OCI-LY7 (cell line): ENCODE results near the gene DPYSL5. TPM values are rescaled to one million over a fixed set of nuclear protein-coding genes. Genes with fewer than 3 reads are reported as not detected.

Experiments
- BruUV-seq: library from RNA; stranded (reverse); fragments of 400-500 nt; replicated peaks from 2 replicates; lab custom pipeline; 2021; lab: Mats Ljungman, UMichigan
- CTCF ChIA-PET: fragments of 300-600 bp; sonication (Branson Sonifier 250); formaldehyde crosslinking; loops from one replicate; lab custom pipeline; 2022; ENCODE audit warnings: antibody characterized with exemption; ENCODE audit not compliant: unreplicated experiment; lab: Charles Lee
- POLR2A ChIA-PET: fragments of 300-600 bp; sonication (Branson Sonifier 250); formaldehyde crosslinking; loops from one replicate; lab custom pipeline; 2022; ENCODE audit warnings: antibody characterized with exemption; lab: Charles Lee
- DNase-seq: peaks from one replicate; pipeline ENCODE4 v3.0.0-alpha.2; 2015; ENCODE audit warnings: low spot score
- H2AFZ ChIP-seq: fragments of 200-600 bp; sonication (generic), shearing (Covaris generic); 2 replicates; pipeline ENCODE4 v1.6.1; 2014; ENCODE audit warnings: mild to moderate bottlenecking, antibody characterized with exemption, low read length, moderate library complexity
- H3K27ac ChIP-seq: fragments of 200-600 bp; sonication (generic); 2 replicates; pipeline ENCODE4 v1.5.1; 2014; ENCODE audit warnings: mixed run types, low read depth, mild to moderate bottlenecking, moderate library complexity, low read length, inconsistent platforms; ENCODE audit not compliant: poor library complexity, severe bottlenecking
- H3K36me3 ChIP-seq: fragments of 200-600 bp; sonication (generic); 2 replicates; pipeline ENCODE4 v1.6.1; 2014; ENCODE audit warnings: mild to moderate bottlenecking, antibody characterized with exemption, low read length, moderate library complexity, mixed read lengths; ENCODE audit not compliant: insufficient read depth
- H3K4me1 ChIP-seq: fragments of 200-600 bp; sonication (generic); 2 replicates; pipeline ENCODE4 v1.5.1; 2014; ENCODE audit warnings: mild to moderate bottlenecking, low read length; ENCODE audit not compliant: insufficient read depth, poor library complexity, severe bottlenecking
- H3K4me2 ChIP-seq: fragments of 200-600 bp; sonication (generic); 2 replicates; pipeline ENCODE4 v1.6.1; 2014; ENCODE audit warnings: mild to moderate bottlenecking, low read length
- H3K4me3 ChIP-seq: fragments of 200-600 bp; sonication (generic); 2 replicates; pipeline ENCODE4 v1.5.1; 2014; ENCODE audit warnings: mild to moderate bottlenecking, low read depth, low read length; ENCODE audit not compliant: poor library complexity, severe bottlenecking
- H3K79me2 ChIP-seq: fragments of 200-600 bp; sonication (generic); 2 replicates; pipeline ENCODE4 v1.6.1; 2016; ENCODE audit warnings: low read depth, mild to moderate bottlenecking, low read length, moderate library complexity, mixed read lengths; ENCODE audit not compliant: insufficient read depth
- H3K9me2 ChIP-seq: fragments of 200-600 bp; sonication (generic); 2 replicates; pipeline ENCODE4 v1.6.1; 2016; ENCODE audit warnings: mild to moderate bottlenecking, low read length, mixed read lengths; ENCODE audit not compliant: insufficient read depth
- H3K9me3 ChIP-seq: fragments of 200-600 bp; sonication (generic); 2 replicates; pipeline ENCODE4 v1.6.1; 2014; ENCODE audit warnings: mild to moderate bottlenecking, mixed run types, low read length, mixed read lengths
- H4K20me1 ChIP-seq: fragments of 200-600 bp; sonication (generic); 2 replicates; pipeline ENCODE4 v1.6.1; 2014; ENCODE audit warnings: mild to moderate bottlenecking, antibody characterized with exemption, low read length, moderate library complexity, mixed read lengths; ENCODE audit not compliant: insufficient read depth
- EZH2phosphoT487 ChIP-seq: fragments of 200-600 bp; sonication (generic); IDR thresholded peaks from 2 replicates; pipeline ENCODE4 v1.6.1; 2018; ENCODE audit warnings: low read depth, borderline replicate concordance, mild to moderate bottlenecking, mixed run types, antibody characterized with exemption, low read length, moderate library complexity, mixed read lengths
- intact Hi-C: fragments of 100-400 bp; cut with micrococcal nuclease; formaldehyde crosslinking; loops from one replicate; pipeline ENCODE4 v1.10.0; 2022; ENCODE audit not compliant: unreplicated experiment
- total RNA-seq, 2 experiments: library from RNA; depleted of rRNA in 1 of 2; stranded (reverse); fragments of >200 nt in 1 of 2; shearing (Covaris generic) in 1 of 2; gene quantifications; 2 replicates each; pipeline ENCODE4 v1.2.3, GENCODE V29; 2014 to 2022
- TF ChIP-seq, protein P1 (sequence below): fragments of 200-600 bp; sonication (generic); conservative IDR thresholded peaks from 2 replicates; pipeline ENCODE4 v1.5.1; 2014; ENCODE audit warnings: mild to moderate bottlenecking, antibody characterized with exemption, low read length, moderate library complexity, mixed read lengths

Gene DPYSL5
- total RNA-seq, 2 experiments from 2014 or later = not detected

DNA sequence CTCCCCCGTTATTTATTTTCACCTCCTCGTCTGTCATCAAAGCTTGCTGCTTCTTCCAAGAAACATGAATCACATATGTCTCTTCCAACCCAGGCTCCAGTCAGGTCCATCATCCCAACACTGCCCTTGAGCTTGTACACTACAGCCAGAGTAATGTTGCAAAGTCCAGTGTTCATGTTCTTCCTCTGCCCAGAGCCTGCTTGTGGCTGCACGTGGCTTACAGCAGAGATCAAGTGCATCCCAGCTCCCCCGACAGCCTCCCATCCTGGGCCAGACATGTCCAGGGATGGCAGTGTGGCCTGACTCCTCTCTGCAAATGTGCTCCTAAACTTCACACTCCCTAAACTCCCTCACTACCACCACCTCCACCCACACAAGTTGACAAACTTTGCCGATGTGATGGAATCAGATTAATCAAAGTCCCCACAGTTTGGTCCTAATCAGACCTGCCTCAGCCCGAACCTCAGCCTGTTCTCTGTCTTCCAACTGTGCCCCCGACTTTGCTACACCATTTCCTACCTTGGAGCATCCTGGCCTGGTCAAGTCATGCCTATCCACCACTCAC, 68.3 kb downstream of the DPYSL5 start:
- H4K20me1 ChIP-seq = no peaks in the 10 kb centered on the region
- no peaks in the 10 kb centered on the region for H3K9me3 ChIP-seq
- no TSS peak for BruUV-seq
- H3K36me3 ChIP-seq = no peaks in the 10 kb centered on the region
- TF ChIP-seq EZH2phosphoT487 = no peak
- TF ChIP-seq, protein P1, sequence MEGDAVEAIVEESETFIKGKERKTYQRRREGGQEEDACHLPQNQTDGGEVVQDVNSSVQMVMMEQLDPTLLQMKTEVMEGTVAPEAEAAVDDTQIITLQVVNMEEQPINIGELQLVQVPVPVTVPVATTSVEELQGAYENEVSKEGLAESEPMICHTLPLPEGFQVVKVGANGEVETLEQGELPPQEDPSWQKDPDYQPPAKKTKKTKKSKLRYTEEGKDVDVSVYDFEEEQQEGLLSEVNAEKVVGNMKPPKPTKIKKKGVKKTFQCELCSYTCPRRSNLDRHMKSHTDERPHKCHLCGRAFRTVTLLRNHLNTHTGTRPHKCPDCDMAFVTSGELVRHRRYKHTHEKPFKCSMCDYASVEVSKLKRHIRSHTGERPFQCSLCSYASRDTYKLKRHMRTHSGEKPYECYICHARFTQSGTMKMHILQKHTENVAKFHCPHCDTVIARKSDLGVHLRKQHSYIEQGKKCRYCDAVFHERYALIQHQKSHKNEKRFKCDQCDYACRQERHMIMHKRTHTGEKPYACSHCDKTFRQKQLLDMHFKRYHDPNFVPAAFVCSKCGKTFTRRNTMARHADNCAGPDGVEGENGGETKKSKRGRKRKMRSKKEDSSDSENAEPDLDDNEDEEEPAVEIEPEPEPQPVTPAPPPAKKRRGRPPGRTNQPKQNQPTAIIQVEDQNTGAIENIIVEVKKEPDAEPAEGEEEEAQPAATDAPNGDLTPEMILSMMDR = no peak
- no peaks in the 10 kb centered on the region for H3K4me1 ChIP-seq
- DNase-seq = no peak
- H2AFZ ChIP-seq = no peak overlapping the region
- intact Hi-C loops = no loop called here
- no peaks in the 10 kb centered on the region for H3K9me2 ChIP-seq
- H3K79me2 ChIP-seq = no peaks in the 10 kb centered on the region
- ChIA-PET CTCF (no interaction called here), POLR2A (no interaction called here)
- no peak overlapping the region for H3K4me3 ChIP-seq
- no peak overlapping the region for H3K27ac ChIP-seq
- H3K4me2 ChIP-seq = no peak overlapping the region

DNA sequence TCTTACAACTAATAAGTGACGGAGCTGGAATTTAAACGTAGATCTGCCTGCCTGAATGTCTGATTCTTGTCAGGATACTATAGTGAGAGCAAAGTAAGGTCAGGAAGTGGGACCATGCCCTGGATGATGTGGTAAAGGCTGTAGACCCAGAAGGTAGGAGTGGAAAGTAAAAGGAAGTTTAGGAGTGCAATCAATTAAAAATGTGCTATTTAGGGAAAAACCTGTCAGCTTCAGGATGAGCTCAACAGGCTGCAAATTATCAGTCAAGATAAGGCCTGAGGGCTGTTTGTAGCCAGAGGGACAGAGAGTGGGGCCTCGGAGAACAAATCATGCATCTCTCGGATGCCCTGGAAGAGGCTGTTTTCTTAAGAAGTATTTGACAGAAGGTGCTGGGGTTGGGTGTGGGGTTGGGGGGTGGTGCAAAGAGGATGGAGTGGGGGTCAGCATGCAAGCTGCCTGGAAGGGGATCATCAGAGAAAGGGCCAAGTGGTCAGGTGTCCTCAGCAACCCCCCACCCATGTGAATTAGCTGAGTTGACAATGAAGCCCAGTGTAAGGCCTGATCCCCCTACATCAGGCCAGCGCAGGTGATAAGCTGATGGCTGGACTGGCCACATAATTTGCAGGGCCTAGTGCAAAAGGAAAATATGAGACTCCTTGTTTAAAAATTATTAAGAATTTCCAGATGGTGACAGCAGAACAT, 69.4 kb downstream of the DPYSL5 start:
- H3K4me1 ChIP-seq = no peaks in the 10 kb centered on the region
- H3K4me3 ChIP-seq = no peak overlapping the region
- intact Hi-C loops = no loop called here
- no peaks in the 10 kb centered on the region for H3K79me2 ChIP-seq
- H3K9me3 ChIP-seq = no peaks in the 10 kb centered on the region
- no peaks in the 10 kb centered on the region for H4K20me1 ChIP-seq
- no peaks in the 10 kb centered on the region for H3K9me2 ChIP-seq
- H3K4me2 ChIP-seq = no peak overlapping the region
- H3K27ac ChIP-seq = no peak overlapping the region
- POLR2A ChIA-PET = interaction anchor here (0.6 to 0.8 kb wide), 2 partner anchors 9 to 183 kb away, joined by 3 to 4 read pairs; no protein-coding TSS in a partner anchor
- TF ChIP-seq EZH2phosphoT487 = no peak
- TF ChIP-seq, protein P1 = no peak
- H3K36me3 ChIP-seq = no peaks in the 10 kb centered on the region
- no peak for DNase-seq
- H2AFZ ChIP-seq = no peak overlapping the region
- CTCF ChIA-PET = no interaction called here
- BruUV-seq = no TSS peak

DNA sequence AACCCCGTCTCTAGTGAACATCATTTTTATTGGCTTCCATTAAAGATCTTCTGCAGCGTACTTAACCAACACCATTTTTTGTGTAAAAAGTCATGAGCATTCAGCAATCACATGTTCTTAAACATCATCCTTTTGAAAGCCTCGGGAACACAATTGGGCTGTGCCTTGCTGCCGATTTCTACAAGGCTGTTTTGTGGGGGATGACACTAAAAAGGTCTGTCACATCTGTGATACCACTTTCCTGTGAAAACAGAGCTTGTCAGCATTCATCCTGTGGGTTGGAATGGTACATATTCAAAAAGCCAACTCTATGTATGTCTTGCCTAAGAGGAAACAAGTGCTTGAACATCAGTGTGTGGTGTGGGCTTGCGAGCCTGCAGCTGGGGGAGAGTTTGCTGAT, 73.4 kb downstream of the DPYSL5 start:
- H3K79me2 ChIP-seq = no peaks in the 10 kb centered on the region
- POLR2A ChIA-PET = no interaction called here
- intact Hi-C loops = no loop called here
- H3K4me1 ChIP-seq = no peaks in the 10 kb centered on the region
- H3K4me3 ChIP-seq = no peak overlapping the region
- H3K27ac ChIP-seq = no peak overlapping the region
- no TSS peak for BruUV-seq
- no peak for DNase-seq
- no peak overlapping the region for H3K4me2 ChIP-seq
- H3K9me2 ChIP-seq = no peaks in the 10 kb centered on the region
- H2AFZ ChIP-seq = no peak overlapping the region
- CTCF ChIA-PET = no interaction called here
- H3K9me3 ChIP-seq = no peaks in the 10 kb centered on the region
- no peaks in the 10 kb centered on the region for H3K36me3 ChIP-seq
- no peaks in the 10 kb centered on the region for H4K20me1 ChIP-seq
- TF ChIP-seq, protein P1 = no peak
- TF ChIP-seq EZH2phosphoT487 = no peak
